ENCODE results near the gene USP49.

The USP49 gene

GRCh38 chr6:41805830-41806774 is 89.1 kb downstream of the USP49 start:
- no peak for DNase-seq

DNA sequence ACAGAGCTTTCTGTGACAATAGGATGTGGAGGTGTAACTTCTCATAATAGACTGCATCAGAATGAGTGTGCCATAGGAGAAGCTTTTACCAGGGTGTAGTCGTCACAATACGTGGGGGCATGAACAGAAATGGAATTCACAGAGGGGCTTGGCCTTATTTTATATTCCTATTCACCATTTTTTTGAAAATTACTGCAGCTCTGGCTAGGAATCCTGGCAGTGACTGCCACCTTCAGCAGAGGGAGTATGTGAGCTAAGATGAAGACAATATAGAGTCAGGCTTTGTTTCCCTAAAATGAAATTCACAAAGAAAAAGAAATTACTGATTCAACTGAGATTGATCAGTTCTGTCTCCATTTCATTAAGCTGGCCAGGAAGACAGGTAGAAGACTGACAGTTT is 93.8 kb downstream of the USP49 start:
- no peak for DNase-seq

DNA sequence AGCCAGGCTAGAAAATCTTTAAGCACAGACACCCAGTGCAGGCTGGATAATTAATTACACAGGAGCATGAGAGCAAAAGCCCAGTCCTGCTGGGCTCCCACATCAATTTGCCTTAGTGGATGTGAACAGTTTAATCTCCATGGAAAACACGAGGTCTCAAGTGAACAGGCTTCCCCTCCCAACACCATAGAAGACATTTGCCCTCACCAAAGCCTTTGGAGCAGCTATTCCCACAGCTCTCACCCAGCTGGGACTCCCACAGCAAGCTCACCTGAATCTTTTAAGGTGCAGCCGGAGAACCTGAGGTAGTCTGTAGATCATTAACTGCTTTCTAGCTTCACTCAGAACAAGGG is 95.6 kb downstream of the USP49 start:
- no peak for DNase-seq

- no peak for DNase-seq
Observed at GRCh38 chr6:41798901-41799558, 96.1 kb downstream of the USP49 start.

DNA sequence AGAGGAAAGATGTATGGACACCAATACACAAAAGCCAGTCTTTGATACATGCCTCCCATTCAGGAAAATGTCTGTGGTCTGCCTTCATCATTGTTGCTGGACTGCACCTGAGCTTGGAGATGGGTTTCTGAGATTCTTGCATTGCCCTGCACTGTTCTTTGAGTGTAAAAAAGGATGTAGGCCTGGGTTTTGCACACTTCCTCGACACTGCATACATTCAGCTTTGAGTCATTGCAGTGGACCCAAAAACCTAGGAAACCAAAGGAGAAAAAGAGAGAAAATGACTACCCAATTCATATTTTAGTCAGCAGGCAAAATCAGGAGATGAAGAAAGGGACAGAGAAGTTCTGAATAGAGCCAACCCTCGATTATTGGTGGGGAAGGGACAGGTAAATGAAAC is 98.7 kb downstream of the USP49 start:
- no peak for DNase-seq

DNA sequence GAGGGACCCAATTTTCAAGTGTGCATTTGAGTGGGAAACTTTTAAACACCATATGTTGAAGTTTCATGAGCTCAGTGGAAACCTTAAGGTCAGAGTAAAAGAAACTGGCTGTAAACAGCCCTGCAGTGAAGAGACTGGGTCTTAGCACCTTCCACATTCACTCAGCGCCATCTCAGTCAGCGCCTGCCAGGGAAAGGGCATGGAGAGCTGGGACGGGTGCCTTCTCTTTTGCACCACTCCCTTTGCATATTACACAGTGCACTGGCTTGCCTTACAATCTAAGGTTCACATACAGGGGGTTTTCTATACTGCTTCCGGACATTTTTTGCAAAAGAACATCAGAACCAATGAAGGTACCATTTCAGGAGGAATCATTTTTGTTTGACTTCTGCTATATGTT is 103.2 kb downstream of the USP49 start:
- DNase-seq = no peak

GRCh38 chr6:41791305-41791704 is 103.9 kb downstream of the USP49 start:
- DNase-seq = no peak

DNA sequence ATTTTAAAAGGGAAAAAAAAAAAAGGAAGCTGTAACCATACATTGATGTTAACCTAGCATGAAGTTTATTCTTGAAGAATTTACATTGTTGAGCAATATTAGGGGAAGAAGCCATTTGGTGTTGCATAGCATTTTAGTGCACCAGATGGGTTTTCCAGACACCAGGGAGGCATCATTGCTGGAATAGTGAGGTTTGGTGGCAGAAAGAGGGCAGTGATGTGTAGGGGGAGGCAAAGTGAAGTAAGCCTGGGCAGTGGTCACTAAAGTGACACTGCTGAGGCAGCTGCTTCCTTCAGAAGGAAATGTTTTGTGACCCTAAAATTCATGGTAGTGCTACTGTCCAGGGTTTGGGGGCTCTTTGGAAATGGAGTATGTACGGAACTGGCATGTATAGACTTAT is 105.1 kb downstream of the USP49 start:
- DNase-seq = no peak

DNA sequence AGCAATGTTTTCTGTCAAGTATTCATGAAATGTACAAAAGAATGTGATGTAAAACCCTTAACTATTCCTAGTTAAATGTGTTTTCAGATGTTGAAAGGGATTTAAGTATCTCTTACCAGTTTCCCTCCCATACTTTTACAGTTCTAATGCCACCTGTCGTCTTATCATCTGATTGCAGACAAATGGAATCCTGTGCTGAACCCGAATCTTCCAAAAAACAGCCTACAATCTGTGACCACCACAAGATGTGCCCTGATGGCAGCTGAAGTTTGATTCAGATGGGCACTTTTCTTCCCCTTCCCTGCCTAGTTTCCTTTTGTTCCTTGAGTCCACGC is 105.8 kb downstream of the USP49 start:
- DNase-seq = no peak

GRCh38 chr6:41787219-41787917 is 107.8 kb downstream of the USP49 start, which contains the start of gene TOMM6:
Gene TOMM6 (plus strand): TSS chr6:41787694. CDS start chr6:41787698, 4 bp downstream.
- peak; percentile 86 for DNase-seq

DNA sequence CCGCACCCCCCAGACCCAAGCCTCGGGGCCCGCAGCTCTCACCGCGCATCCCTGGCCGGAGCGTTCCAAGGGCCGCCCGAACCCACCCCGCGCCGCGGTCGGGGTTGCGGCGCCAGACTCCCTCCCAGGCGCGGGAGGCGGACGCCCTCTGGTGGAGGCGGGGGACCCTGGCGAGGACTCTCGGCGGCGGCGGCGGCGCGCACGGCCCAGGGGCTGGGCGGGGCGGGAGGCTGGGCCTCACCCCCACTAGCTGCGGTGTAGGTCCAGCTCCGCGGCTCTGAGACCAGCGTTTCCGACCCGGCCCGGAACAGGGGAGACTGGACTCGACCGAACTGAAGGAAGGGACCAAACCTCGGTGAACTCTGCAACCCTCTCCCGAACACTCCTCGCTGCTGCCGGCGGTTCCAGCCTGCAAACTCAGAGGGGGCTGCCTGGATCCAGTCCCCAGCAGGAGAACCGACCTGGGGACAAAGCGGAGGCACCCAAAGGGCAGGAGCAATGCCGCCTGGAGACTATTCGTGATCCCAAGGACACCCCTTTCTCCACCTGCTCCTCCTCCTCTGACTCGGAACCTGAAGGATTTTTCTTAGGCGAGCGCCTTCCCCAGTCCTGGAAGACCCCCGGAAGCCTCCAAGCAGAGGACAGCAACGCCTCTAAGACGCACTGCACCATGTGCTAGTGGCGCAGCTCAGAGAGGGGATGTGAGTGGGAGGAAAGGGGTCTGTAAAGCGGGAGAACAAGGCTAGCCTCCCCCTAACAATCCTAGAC is 108.5 kb downstream of the USP49 start:
- peak; percentile 36 for DNase-seq

DNA sequence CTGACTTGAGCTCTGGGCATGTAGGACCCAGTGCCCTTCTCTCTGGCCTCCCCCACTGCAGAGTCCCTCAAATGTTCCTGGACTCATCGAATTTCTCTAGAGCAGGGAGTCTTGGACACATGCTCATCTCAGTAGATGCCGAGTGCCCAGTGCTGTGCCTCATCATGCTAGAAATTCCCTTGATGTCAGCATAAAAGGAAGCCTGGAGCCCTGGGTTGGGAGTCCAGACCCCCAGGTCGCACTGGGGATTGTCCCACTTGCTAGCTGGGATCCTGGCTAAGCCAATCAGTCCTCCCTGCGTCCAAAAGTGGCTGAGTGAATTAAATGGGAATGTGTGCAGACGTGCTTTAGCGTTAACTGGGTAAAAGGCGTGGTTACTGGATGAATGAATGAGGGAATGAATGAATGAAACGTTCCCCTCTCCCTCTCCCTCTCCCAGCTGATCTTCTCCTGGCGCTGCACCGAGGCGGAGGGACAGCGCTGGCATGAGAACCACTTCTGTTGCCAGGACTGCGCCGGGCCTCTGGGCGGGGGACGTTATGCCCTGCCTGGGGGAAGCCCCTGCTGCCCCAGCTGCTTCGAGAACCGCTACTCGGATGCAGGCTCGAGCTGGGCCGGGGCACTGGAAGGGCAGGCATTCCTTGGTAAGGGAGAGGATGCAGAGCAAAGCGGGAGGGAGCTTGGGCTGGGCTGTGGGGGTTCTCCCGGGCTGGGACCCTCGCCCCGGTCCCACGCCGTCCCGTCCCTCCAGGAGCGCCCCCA is 109.3 kb downstream of the USP49 start:
- DNase-seq = no peak

GRCh38 chr6:41785254-41785653 is 109.9 kb downstream of the USP49 start:
- DNase-seq = no peak

DNA sequence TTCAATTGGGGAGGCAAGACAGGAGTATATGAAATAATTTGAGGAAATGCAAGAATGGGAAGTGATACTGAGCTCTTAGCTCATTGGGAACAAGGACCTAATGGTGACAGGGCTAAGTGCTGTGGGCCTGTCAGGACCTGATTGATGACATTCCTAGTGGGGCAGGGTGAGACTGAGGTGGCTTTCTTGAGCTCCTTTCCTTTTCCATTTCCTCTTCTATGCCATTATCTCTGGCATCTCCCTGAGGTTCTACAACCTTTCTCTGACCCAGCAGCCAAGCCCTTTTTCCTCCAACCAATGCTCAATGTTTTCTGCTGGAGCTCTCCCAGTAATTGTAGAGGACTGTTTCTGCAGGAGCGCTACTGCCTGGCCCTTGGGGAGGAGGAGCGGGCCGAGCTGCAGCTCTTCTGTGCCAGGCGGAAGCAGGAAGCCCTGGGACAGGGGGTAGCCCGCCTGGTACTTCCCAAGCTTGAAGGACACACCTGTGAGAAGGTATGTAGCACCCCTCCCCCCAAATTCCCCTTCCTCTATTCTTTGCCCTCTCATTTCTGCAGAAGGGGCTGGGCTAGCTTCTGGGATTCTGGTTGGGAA is 110.5 kb downstream of the USP49 start:
- DNase-seq = no peak

DNA sequence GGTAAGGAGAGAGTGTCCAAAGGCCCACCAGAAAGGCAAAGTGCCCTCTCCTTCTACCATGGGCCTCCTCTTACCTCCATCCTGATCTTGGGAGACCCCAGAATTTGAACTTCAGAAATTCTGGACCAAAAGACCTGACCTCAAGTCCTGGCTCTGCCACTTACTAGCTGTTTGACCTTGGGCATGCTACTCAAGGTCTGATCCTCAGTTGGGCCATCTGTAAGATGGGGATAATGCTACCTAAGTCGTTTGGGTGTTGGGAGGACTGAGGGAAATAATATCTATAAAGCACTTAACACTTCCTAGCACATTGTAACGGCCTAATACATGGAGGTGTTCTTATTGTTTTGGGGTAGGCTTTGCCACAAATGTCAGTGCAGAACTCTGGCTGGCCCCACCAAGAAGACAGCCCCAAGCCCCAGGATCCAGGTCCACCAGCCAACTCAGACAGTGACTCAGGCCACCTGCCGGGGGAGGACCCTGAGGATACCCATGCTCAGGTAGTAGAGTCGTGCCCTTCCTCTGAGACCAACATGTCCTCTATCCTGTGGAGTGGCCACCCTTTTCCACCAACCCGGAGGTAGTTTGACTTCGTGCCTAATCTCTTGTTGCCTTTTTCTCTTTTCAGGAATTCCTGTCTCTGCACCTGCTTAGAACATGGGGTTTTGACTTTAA is 111.9 kb downstream of the USP49 start:
- DNase-seq = no peak

- no peak for DNase-seq
Observed at GRCh38 chr6:41781366-41781730, 113.8 kb downstream of the USP49 start.

GRCh38 chr6:41780551-41781365 is 114.4 kb downstream of the USP49 start, which contains the start of gene PRICKLE4:
Gene PRICKLE4 (plus strand): TSS chr6:41780782. CDS start chr6:41783474, 2,692 bp downstream.
- no peak for DNase-seq

DNA sequence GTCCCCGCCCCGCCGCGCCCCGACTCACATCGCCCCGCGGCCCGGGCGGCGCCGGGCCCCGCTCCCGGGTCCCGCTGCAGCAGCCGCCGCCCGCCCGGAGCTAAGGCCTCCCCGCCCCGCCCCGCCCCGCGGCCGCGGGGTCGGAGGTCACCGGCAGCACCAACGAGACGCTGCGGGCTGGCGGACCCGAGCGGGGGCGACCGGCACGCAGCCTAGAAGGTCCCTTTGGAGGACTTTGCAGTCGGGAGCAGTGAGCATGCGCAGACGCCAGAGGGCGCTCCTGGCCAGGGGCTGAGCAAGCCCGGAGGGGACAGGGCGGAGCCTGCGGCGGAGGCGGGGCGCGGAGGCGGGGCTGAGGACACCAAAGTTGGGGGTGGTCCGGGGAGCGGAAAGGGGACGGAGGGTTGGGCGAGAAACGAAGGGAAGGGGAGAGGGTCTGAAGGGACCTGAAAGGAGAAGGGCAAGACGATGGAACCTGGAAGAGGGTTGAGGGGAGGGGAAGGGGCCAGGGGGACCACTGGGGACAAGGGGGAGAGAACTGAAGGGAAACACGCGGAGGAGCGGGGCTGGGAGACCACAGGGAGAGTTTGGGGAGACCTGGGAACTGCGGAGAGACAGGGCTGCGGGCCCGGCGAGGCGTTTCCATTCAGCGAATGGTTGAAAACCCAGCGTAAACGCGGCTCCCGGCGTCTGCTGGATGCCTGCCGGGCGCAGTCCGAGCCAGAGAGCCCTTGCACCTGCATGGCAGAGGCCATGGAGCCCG is 115.2 kb downstream of the USP49 start, which contains the start of gene FRS3:
Gene FRS3 (minus strand): TSS at position 113 of the 763 bp plus-strand sequence. CDS start 2,913 bp downstream, outside the sequence.
- DNase-seq = peak; percentile 75

DNA sequence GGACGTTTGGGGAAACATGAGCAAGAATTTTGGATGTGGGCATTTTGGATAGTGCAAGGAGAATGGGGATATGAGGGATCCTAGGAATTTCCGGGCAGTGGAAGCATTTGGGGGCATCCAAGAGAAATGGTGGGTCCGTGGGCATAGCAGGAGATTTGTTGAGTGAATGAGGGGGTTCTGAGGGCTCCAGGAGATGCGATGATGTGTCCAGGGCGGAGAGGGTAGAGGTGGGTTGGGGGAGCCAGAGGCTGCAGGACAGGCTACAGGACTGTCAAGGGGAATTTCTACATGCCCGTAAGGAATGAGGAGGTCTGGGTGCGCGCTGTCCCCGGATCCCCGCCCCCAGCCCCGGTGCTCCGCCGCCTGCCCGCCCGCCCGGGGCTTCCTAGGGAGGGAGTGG is 115.8 kb downstream of the USP49 start:
- DNase-seq = no peak
